ENCODE results near the gene TRAPPC14. TPM values are rescaled to one million over a fixed set of nuclear protein-coding genes. Genes with fewer than 3 reads are reported as not detected.
A peak's percentile ranks its signal among the peaks of the same experiment; 100 is the strongest.

Gene TRAPPC14
- total and polyA plus RNA-seq, 9 of the 15 experiments (the other 6 are each of a cell fraction or from before 2014, with no cell fraction given), result 0.42 to 45.9 (median 18.2) TPM

DNA sequence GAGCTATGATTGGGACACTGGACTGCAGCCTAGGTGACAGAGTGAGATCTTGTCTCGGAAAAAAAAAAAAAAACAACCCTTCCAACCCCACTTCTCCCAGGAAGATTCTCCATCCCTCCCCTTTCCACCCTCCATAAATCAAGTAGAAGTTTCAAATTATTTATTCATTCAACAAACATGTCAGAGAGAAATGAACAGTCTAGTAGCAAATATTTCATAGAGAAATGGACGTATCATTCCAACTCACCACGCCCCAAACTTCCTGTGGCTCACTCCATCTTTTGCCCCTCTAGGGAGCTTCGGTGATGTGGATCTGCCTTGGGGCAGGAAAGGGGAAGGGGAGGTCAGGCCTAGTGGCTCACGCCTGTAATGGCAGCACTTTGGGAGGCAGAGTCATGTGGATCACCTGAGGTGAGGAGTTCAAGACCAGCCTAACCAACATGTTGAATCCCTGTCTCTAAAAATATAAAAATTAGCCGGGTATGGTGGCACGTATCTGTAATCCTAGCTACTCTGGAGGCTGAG lies 638 bp upstream of the TRAPPC14 start (continued):
- TF ChIP-seq, protein P1, sequence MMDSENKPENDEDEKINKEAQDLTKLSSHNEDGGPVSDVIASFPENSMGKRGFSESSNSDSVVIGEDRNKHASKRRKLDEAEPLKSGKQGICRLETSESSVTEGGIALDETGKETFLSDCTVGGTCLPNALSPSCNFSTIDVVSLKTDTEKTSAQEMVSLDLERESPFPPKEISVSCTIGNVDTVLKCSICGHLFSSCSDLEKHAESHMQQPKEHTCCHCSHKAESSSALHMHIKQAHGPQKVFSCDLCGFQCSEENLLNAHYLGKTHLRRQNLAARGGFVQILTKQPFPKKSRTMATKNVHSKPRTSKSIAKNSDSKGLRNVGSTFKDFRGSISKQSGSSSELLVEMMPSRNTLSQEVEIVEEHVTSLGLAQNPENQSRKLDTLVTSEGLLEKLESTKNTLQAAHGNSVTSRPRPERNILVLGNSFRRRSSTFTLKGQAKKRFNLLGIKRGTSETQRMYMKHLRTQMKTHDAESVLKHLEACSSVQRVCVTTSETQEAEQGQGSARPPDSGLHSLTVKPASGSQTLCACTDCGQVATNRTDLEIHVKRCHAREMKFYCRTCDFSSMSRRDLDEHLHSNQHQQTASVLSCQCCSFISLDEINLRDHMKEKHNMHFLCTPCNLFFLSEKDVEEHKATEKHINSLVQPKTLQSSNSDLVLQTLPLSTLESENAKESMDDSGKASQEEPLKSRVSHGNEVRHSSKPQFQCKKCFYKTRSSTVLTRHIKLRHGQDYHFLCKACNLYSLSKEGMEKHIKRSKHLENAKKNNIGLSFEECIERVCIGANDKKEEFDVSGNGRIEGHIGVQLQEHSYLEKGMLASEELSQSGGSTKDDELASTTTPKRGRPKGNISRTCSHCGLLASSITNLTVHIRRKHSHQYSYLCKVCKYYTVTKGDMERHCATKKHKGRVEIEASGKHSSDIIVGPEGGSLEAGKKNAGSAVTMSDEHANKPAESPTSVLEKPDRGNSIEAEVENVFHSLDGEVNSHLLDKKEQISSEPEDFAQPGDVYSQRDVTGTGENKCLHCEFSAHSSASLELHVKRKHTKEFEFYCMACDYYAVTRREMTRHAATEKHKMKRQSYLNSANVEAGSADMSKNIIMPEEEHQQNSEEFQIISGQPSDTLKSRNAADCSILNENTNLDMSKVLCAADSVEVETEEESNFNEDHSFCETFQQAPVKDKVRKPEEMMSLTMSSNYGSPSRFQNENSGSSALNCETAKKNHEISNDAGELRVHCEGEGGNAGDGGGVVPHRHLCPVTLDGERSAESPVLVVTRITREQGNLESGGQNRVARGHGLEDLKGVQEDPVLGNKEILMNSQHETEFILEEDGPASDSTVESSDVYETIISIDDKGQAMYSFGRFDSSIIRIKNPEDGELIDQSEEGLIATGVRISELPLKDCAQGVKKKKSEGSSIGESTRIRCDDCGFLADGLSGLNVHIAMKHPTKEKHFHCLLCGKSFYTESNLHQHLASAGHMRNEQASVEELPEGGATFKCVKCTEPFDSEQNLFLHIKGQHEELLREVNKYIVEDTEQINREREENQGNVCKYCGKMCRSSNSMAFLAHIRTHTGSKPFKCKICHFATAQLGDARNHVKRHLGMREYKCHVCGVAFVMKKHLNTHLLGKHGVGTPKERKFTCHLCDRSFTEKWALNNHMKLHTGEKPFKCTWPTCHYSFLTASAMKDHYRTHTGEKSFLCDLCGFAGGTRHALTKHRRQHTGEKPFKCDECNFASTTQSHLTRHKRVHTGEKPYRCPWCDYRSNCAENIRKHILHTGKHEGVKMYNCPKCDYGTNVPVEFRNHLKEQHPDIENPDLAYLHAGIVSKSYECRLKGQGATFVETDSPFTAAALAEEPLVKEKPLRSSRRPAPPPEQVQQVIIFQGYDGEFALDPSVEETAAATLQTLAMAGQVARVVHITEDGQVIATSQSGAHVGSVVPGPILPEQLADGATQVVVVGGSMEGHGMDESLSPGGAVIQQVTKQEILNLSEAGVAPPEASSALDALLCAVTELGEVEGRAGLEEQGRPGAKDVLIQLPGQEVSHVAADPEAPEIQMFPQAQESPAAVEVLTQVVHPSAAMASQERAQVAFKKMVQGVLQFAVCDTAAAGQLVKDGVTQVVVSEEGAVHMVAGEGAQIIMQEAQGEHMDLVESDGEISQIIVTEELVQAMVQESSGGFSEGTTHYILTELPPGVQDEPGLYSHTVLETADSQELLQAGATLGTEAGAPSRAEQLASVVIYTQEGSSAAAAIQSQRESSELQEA (IDR thresholded peaks at IDR 0.05; ENCODE audit: low read depth), result no peak
- TF ChIP-seq L3MBTL2 (IDR thresholded peaks at IDR 0.05), result no peak
- TF ChIP-seq ZNF384 (IDR thresholded peaks at IDR 0.05; ENCODE audit: low read depth, low read length), result peak; percentile 34; the same call in 1 of the 2 replicates
- TF ChIP-seq KLF10 (CRISPR knock-in tag; IDR thresholded peaks at IDR 0.05), result no peak
- 0 out of 2 replicates have a peak, but pooled peaks have one; percentile 31 for TF ChIP-seq NFATC3 (IDR thresholded peaks at IDR 0.05)
- no peak for TF ChIP-seq HNRNPUL1 (IDR thresholded peaks at IDR 0.05; ENCODE audit: low read length)
- peak; percentile 35; the same call in 1 of the 2 replicates for TF ChIP-seq ZNF316 (IDR thresholded peaks at IDR 0.05)
- 0 out of 2 replicates have a peak, but pooled peaks have one; percentile 44 for TF ChIP-seq DNMT1 (IDR thresholded peaks at IDR 0.05)
- no peak for TF ChIP-seq SIN3B (IDR thresholded peaks at IDR 0.05; ENCODE audit: low read depth)
- TF ChIP-seq, protein P2, sequence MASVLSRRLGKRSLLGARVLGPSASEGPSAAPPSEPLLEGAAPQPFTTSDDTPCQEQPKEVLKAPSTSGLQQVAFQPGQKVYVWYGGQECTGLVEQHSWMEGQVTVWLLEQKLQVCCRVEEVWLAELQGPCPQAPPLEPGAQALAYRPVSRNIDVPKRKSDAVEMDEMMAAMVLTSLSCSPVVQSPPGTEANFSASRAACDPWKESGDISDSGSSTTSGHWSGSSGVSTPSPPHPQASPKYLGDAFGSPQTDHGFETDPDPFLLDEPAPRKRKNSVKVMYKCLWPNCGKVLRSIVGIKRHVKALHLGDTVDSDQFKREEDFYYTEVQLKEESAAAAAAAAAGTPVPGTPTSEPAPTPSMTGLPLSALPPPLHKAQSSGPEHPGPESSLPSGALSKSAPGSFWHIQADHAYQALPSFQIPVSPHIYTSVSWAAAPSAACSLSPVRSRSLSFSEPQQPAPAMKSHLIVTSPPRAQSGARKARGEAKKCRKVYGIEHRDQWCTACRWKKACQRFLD (CRISPR knock-in tag; IDR thresholded peaks at IDR 0.05), result no peak
- peak; percentile 81 for TF ChIP-seq SPI1 (IDR thresholded peaks at IDR 0.05; ENCODE audit: borderline replicate concordance, low read depth, low read length)
- TF ChIP-seq CREBBP (IDR thresholded peaks at IDR 0.05; ENCODE audit: low read depth, low read length), result no peak
- TF ChIP-seq, protein P3, sequence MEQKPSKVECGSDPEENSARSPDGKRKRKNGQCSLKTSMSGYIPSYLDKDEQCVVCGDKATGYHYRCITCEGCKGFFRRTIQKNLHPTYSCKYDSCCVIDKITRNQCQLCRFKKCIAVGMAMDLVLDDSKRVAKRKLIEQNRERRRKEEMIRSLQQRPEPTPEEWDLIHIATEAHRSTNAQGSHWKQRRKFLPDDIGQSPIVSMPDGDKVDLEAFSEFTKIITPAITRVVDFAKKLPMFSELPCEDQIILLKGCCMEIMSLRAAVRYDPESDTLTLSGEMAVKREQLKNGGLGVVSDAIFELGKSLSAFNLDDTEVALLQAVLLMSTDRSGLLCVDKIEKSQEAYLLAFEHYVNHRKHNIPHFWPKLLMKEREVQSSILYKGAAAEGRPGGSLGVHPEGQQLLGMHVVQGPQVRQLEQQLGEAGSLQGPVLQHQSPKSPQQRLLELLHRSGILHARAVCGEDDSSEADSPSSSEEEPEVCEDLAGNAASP (IDR thresholded peaks at IDR 0.05), result no peak
- TF ChIP-seq YY1 (IDR thresholded peaks at IDR 0.05; ENCODE audit: borderline replicate concordance in 1 of 3, control insufficient read depth in 1 of 3, extremely low read depth in 1 of 3, insufficient read depth in 3 of 3, insufficient read length in 1 of 3, insufficient replicate concordance in 2 of 3, low read depth in 1 of 3, low read length in 2 of 3), result peak in 1 of 3 experiments; percentile 55
- TF ChIP-seq CBX2 (IDR thresholded peaks at IDR 0.05; ENCODE audit: insufficient read depth, low read length, poor library complexity, severe bottlenecking), result no peak
- TF ChIP-seq NBN (IDR thresholded peaks at IDR 0.05; ENCODE audit: low read depth), result peak; percentile 22; the same call in 1 of the 2 replicates
- TF ChIP-seq CEBPG (CRISPR knock-in tag; IDR thresholded peaks at IDR 0.05), result no peak
- TF ChIP-seq CEBPG (tag; conservative IDR thresholded peaks at IDR 0.05 in 1 of 2, IDR thresholded peaks at IDR 0.05 in 1 of 2), result no peak; a peak in 1 of 4 replicates
